Dermis microvascular lymphatic vessel endothelial cell (primary cell): ENCODE results near the gene MYPOP. TPM values are rescaled to one million over a fixed set of nuclear protein-coding genes. Genes with fewer than 3 reads are reported as not detected.
"Not testable (repeated sequence)": the region's sequence is repeated elsewhere in the genome, so short reads cannot be mapped to it uniquely, and the experiment has no call there.

Experiments used
- DNase-seq, 2 donors: peaks; one replicate each; pipeline versions ENCODE4 v3.0.0 to v3.0.0-alpha.2; 2010; ENCODE audit warnings: low read depth in 2 of 2
- total RNA-seq: library from RNA; depleted of rRNA; stranded (reverse); fragments of >200 nt; gene quantifications from 2 replicates; pipeline ENCODE4 v1.2.1, GENCODE V29; 2014

The MYPOP gene
- total RNA-seq, 1 donor from 2014 or later = 0.64 TPM

- no peak for DNase-seq
Observed at GRCh38 chr19:45883881-45884681, 18.3 kb downstream of the MYPOP start.

GRCh38 chr19:45883586-45883880 is 18.9 kb downstream of the MYPOP start:
- no peak for DNase-seq

GRCh38 chr19:45882652-45883585 is 19.5 kb downstream of the MYPOP start:
- peak; percentile 75 to 89 for DNase-seq

DNA sequence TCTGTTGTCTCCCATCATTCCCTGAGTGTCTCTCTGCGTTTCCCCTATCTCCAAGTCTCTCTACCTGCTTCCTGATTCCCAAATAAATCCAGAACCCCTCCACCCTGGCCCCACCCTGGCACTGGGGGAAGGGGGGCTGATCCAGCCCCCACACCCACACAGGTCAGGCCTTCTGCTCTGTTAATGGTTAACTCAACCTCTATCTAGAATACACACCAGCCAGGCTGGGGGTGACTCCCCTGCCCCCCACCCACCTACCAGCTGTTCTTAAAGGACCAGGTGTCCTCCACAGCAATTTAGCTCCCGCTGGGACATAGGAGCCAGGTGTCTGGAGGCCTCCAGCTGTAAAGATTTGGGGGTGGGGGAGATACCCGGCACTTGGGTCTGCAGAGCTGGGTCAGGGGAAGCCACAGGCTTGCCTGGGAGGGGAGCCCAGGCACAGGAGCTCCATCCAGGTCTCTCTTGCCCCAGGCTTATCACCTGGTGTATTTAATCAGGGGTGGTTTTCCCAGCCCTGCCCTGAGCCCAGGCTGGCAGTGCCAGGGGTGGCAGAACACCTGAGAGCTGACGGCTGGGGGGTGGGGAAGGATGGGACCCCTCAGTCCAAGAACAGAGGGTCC is 20.4 kb downstream of the MYPOP start:
- DNase-seq = no peak

DNA sequence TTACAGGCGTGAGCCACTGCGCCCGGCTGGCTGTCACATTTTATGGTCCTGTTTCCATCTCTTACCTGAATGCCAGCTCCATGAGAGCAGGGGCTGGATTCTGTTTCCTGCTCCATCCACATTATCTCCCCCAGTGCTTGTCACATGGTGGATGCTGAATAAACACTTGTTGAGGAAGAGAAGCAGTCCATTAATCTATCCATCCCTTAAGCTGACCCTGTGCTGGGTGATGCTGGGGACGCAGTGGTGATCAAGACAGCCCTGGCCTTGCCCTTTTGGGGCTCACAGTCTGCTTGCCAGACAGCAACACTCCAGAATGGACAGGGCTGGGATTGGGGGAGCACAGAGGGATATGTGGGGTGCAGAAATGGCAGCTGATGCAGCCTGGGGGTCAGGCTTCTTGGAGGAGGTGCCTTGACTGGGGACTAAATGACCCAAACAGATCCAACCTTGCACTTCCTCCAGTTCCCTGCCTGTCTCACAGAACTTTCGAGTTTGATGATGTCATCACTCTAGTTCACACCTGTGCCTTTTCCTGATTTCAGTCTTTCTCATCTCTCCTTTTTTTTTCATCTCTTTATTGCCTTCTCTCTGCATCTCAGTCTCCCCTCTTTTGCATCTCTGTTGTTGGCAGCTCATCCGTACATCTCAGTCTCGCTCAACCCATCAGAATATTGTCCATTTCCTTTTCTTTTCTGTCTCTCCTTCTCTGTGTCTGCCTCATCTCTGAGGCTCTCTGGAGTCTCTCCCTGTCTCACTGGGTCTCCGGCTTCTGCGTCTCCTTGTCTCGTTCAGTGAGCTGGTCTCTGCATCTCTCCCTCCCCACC is 21.1 kb downstream of the MYPOP start:
- DNase-seq = no peak

- DNase-seq = no peak
Observed at GRCh38 chr19:45879971-45880370, 22.4 kb downstream of the MYPOP start.

GRCh38 chr19:45879055-45879454 is 23.4 kb downstream of the MYPOP start:
- DNase-seq = no peak

GRCh38 chr19:45878043-45878794 is 24.2 kb downstream of the MYPOP start:
- no peak for DNase-seq

GRCh38 chr19:45876411-45877197 is 25.8 kb downstream of the MYPOP start:
- DNase-seq = peak; percentile 15 to 60

DNA sequence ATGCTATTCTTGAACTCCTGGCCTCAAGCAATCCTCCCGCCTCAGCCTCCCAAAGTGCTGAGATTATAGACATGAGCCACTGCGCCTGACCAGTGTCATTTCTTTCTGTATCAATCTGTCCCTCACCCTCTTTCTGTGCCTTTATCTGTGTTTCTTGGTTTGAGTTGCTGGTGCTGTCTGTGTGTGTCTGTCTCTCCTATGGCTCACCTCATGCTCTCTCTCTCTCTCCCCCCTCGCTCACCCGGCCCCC is 26.3 kb downstream of the MYPOP start:
- no peak for DNase-seq

GRCh38 chr19:45874620-45874966 is 27.8 kb downstream of the MYPOP start:
- no peak for DNase-seq

DNA sequence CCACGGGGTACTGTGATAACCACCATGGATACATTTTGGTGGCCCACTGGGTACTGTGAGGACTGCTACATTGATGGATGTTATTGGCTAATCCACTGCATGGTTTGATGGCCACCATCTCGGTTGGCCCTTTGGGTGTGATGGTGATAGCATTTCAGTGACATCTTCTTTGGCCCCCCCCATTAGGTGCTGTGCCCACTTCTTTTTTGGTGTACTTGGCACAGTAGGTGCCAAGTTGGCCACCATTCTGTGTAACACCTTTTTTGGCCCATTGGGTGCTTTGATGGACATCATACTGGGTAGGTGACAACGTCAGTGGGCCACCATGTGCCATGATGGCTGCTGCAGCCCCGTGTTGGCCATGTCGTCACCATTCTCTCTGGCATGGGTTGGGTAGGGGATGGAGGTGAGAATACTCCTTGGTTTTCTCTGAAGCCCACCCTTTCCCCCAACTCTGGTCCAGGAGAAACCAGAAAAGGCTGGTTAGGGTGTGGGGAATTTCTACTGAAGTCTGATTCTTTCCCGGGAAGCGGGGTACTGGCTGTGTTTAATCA is 29.1 kb downstream of the MYPOP start:
- no peak for DNase-seq

GRCh38 chr19:45872095-45872919 is 30.1 kb downstream of the MYPOP start:
- DNase-seq = no peak

- DNase-seq = no peak
Observed at GRCh38 chr19:45870798-45871197, 31.6 kb downstream of the MYPOP start.

DNA sequence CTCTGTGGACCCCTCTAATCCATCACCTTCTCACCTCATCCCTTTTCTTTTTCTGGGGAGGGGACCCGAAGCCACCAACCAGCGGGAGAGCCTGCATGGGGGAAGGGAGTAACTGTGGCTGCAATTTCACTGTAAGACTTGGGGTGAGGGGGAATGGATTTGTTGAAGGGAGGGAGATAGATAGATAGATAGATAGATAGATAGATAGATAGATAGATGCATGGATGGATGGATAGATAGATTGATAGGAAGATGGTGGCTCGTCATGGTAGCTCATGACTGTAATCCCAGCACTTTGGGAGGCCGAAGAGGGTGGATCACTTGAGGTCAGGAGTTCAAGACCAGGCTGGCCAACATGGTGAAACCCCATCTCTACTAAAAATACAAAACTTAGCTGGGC is 35.2 kb downstream of the MYPOP start:
- not testable (repeated sequence) for DNase-seq

DNA sequence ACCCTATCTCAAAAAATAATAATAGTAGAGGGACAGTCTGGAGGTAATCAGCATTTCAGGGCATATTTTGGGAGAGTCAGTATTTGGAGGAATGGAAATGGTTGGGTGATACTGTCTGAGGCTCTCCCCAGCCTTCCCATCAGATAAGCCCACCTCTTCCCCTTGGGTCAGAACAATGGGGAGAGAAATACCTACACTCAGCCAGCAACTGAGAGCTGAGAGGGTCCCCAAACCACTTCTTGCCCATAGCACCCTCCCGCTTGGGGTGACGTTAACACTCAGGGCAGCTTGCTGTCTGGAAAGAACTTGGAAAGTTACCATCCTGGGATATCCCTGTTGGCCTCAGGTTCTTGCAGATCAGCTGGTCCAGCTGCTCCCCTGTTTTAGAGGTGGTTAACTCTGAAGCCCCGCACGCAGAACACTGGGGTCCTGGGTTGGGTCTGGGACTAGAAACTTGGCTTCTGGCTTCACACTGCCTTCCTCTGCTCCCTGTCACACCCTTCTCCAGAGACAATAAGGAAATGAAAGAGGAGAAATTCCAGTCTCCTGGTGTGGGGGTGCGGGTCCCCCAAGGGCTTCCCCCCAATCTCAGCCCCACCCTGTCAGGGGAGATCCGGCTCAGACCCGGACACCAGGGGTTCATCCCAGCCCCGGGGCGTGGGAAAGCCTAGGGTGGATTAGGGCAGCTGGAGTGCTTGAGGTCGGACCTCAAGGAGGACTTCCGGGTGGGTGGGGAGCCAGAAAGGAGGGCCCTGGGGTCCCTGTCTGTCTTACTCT is 35.8 kb downstream of the MYPOP start:
- DNase-seq = no peak

DNA sequence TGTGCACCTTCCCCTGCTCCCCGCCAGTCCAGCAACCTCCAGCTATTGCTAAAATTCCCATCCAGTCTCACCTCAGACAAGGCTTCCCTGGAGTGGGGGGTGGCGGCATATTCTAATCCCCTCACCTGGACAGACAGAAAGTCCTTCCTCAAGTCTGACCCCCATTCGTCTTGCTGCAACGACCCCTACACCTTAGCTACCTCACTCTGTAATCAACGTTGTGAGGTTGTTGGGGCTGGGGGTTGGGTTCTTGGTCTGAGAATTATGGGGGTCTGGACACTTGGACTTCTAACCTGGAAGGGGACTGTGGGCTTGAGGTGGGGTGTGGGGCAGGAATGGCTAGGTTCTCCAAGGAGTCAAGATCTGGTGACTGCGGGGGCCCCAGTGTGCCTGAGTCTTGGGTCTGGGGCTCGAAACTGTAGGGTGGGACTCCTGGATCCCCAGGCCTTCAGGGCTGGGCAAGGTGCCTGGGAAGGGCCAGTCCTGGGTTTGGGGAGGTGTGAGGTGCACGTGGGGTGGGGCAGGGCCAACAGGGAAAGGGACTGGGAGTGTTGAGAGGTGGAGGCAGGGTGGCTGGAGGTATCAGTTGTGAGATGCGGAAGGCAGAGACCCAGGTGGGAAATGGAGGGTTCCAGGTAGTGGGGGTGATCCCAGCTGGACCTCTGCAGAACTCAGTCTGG is 37.0 kb downstream of the MYPOP start:
- no peak for DNase-seq

- DNase-seq = no peak
Observed at GRCh38 chr19:45864629-45865082, 37.8 kb downstream of the MYPOP start.
